GM19238 (cell line): ENCODE results near the gene SH3TC1.

ENCODE experiments used
- DNase-seq: peaks from one replicate; pipeline ENCODE4 v3.0.0; 2011; ENCODE audit warnings: low spot score; ENCODE audit not compliant: insufficient read length

Gene SH3TC1

GRCh38 chr4:8241895-8242696, 43.0 kb downstream of the SH3TC1 start:
- peak; percentile 94 for DNase-seq

GRCh38 chr4:8242782-8243560, 43.9 kb downstream of the SH3TC1 start:
- no peak for DNase-seq

- no peak for DNase-seq
These were observed 45.1 kb downstream of the SH3TC1 start for GRCh38 chr4:8244001-8244757.

- DNase-seq: no peak
These were observed 45.9 kb downstream of the SH3TC1 start for GRCh38 chr4:8244931-8245460.

GRCh38 chr4:8245884-8246833, 47.1 kb downstream of the SH3TC1 start:
- DNase-seq: no peak

GRCh38 chr4:8247047-8247930, 48.2 kb downstream of the SH3TC1 start:
- DNase-seq: no peak

- no peak for DNase-seq
These were observed 49.0 kb downstream of the SH3TC1 start for GRCh38 chr4:8248091-8248490.

GRCh38 chr4:8250227-8250626, 51.1 kb downstream of the SH3TC1 start:
- DNase-seq: no peak

- no peak for DNase-seq
These were observed 51.5 kb downstream of the SH3TC1 start for GRCh38 chr4:8250637-8251036.

- no peak for DNase-seq
These were observed 52.2 kb downstream of the SH3TC1 start for GRCh38 chr4:8251110-8251883.

- no peak for DNase-seq
These were observed 53.4 kb downstream of the SH3TC1 start for GRCh38 chr4:8252301-8253173.

- DNase-seq: no peak
These were observed 55.0 kb downstream of the SH3TC1 start for GRCh38 chr4:8254076-8254475.

- DNase-seq: no peak
These were observed 56.8 kb downstream of the SH3TC1 start for GRCh38 chr4:8255698-8256441.

- DNase-seq: no peak
These were observed 58.8 kb downstream of the SH3TC1 start for GRCh38 chr4:8257854-8258253.

GRCh38 chr4:8258552-8259212, 59.6 kb downstream of the SH3TC1 start:
- no peak for DNase-seq

GRCh38 chr4:8259743-8260430, 60.8 kb downstream of the SH3TC1 start:
- no peak for DNase-seq
